HG02884 (cell line): ENCODE results near the gene AGO3.
"Not testable (repeated sequence)": the region's sequence is repeated elsewhere in the genome, so short reads cannot be mapped to it uniquely, and the experiment has no call there.

Experiments used
- ATAC-seq: cut with Tn5 transposase; IDR thresholded peaks from one replicate; pipeline ENCODE4 v1.9.1; 2021; ENCODE audit warnings: mild to moderate bottlenecking, moderate library complexity; ENCODE audit not compliant: unreplicated experiment

AGO3 gene

GRCh38 chr1:35930593-35931445 lies at the start of gene AGO3:
Gene AGO3 (plus strand): TSS chr1:35931105. CDS start chr1:35931427, 322 bp downstream.
- peak; percentile 78 for ATAC-seq

- no peak for ATAC-seq
These were observed 49.0 kb upstream of the AGO3 start for GRCh38 chr1:35881850-35882273.

GRCh38 chr1:35882586-35882944 lies 48.3 kb upstream of the AGO3 start:
- ATAC-seq: no peak

- ATAC-seq: peak; percentile 82
These were observed 47.8 kb upstream of the AGO3 start, which contains the start of gene AGO1 for GRCh38 chr1:35882945-35883634. Gene AGO1 (plus strand): TSS chr1:35883209. CDS start chr1:35883422, 213 bp downstream.

- ATAC-seq: peak; percentile 18
These were observed 47.2 kb upstream of the AGO3 start for GRCh38 chr1:35883635-35884101.

- no peak for ATAC-seq
These were observed 46.0 kb upstream of the AGO3 start for GRCh38 chr1:35884934-35885333.

GRCh38 chr1:35885961-35886558 lies 44.8 kb upstream of the AGO3 start:
- no peak for ATAC-seq

- no peak for ATAC-seq
These were observed 44.1 kb upstream of the AGO3 start for GRCh38 chr1:35886577-35887431.

GRCh38 chr1:35887508-35887907 lies 43.4 kb upstream of the AGO3 start:
- ATAC-seq: no peak

- ATAC-seq: no peak
These were observed 42.6 kb upstream of the AGO3 start for GRCh38 chr1:35888255-35888654.

GRCh38 chr1:35888981-35889380 lies 41.9 kb upstream of the AGO3 start:
- ATAC-seq: not testable (repeated sequence)

- no peak for ATAC-seq
These were observed 37.6 kb upstream of the AGO3 start for GRCh38 chr1:35893051-35893879.

- no peak for ATAC-seq
These were observed 36.7 kb upstream of the AGO3 start for GRCh38 chr1:35894183-35894582.

- ATAC-seq: no peak
These were observed 36.2 kb upstream of the AGO3 start for GRCh38 chr1:35894656-35895055.

GRCh38 chr1:35899941-35900340 lies 31.0 kb upstream of the AGO3 start:
- no peak for ATAC-seq

- ATAC-seq: no peak
These were observed 29.7 kb upstream of the AGO3 start for GRCh38 chr1:35901235-35901634.

- no peak for ATAC-seq
These were observed 28.2 kb upstream of the AGO3 start for GRCh38 chr1:35902671-35903070.

GRCh38 chr1:35914717-35915116 lies 16.2 kb upstream of the AGO3 start:
- no peak for ATAC-seq

GRCh38 chr1:35915693-35916092 lies 15.2 kb upstream of the AGO3 start:
- ATAC-seq: no peak

- ATAC-seq: no peak
These were observed 7.1 kb upstream of the AGO3 start for GRCh38 chr1:35923791-35924221.
